Measurements from ENCODE around the gene TTC23L. TPM values are rescaled to one million over a fixed set of nuclear protein-coding genes. Genes with fewer than 3 reads are reported as not detected.

The TTC23L gene
- total RNA-seq, 1 donor from 2014 or later, result not detected

DNA sequence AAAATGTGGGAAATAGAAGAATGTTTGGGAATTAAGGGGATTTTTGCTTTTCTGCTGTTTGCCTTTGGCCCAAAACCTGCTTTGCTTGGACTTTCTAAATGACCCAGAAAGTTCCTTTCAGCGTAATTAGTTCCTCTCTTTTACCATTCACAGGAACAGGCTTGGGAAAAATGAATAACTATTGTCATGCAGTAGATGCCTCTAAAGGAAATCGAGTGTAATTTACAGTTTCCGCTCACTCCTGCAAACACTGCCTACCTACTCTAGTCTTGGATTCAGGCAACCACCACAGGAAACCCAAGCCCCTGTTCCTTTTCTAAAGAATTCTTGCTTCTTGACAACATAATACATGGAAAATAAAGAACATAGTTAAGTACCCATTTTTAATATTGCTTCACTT is 25.0 kb downstream of the TTC23L start:
- Mint-ChIP-seq H3K4me1 (ENCODE audit: low read depth) (no peaks in the 10 kb centered on the region), H3K27ac (no peak overlapping the region), H3K27me3 (ENCODE audit: low read depth) (peaks cover 2% of the 10 kb centered on the region), H3K4me3 (ENCODE audit: low read depth) (no peak overlapping the region), H3K9me3 (no peaks in the 10 kb centered on the region), H3K36me3 (ENCODE audit: low read depth) (no peaks in the 10 kb centered on the region)
- intact Hi-C loops (cut with micrococcal nuclease), result no loop called here
- no peak for DNase-seq (ENCODE audit: low spot score)

DNA sequence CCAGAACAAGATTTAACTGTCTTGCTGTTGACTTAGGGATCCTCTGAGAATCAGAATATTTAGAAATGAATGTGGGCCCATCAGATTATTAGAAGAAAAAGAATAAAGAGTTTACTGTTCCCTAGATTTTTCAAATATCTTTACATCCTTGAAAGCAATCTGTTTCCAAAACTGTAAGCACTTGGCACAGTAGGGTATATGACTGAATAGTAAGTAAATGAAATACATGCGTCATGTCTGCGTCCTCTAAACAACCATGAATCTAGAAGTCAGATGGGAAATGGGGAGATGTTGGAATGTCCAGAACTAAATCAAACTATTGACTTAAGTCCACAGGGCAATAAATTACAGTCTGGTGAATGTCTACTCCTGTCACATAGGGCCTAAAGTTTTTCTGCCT is 26.1 kb downstream of the TTC23L start:
- Mint-ChIP-seq H3K9me3 (no peaks in the 10 kb centered on the region), H3K4me1 (ENCODE audit: low read depth) (no peaks in the 10 kb centered on the region), H3K36me3 (ENCODE audit: low read depth) (no peaks in the 10 kb centered on the region), H3K27me3 (ENCODE audit: low read depth) (peaks cover 2% of the 10 kb centered on the region), H3K27ac (no peak overlapping the region), H3K4me3 (ENCODE audit: low read depth) (no peak overlapping the region)
- no peak for DNase-seq (ENCODE audit: low spot score)
- intact Hi-C loops (cut with micrococcal nuclease), result no loop called here

DNA sequence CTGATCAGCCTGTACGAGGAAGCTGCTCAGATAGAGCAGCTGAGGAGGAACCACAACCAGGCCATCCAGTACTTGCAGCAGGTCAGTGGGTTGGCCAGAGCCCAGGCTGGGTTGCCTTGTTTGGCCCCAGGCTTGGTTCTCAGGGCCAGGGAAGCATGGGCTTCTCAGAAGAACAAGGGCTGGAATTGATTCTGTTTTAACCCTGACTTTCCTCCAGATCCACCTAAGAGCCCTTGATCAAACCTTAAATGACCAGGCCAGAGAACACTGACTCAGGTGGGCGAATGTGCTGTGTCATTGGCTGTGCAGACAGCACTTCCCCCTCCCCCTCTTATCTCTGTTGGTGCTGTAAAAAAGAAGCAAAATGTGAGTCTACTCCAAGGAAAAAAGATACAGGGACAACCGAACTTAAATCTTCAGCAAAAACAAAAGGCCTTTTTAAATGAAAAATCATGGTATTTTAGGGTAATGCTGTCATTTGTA is 28.1 kb downstream of the TTC23L start:
- Mint-ChIP-seq H3K27ac (no peak overlapping the region), H3K27me3 (ENCODE audit: low read depth) (peaks cover 2% of the 10 kb centered on the region), H3K9me3 (no peaks in the 10 kb centered on the region), H3K4me1 (ENCODE audit: low read depth) (no peaks in the 10 kb centered on the region), H3K4me3 (ENCODE audit: low read depth) (no peak overlapping the region), H3K36me3 (ENCODE audit: low read depth) (no peaks in the 10 kb centered on the region)
- DNase-seq (ENCODE audit: low spot score), result no peak
- intact Hi-C loops (cut with micrococcal nuclease), result no loop called here

DNA sequence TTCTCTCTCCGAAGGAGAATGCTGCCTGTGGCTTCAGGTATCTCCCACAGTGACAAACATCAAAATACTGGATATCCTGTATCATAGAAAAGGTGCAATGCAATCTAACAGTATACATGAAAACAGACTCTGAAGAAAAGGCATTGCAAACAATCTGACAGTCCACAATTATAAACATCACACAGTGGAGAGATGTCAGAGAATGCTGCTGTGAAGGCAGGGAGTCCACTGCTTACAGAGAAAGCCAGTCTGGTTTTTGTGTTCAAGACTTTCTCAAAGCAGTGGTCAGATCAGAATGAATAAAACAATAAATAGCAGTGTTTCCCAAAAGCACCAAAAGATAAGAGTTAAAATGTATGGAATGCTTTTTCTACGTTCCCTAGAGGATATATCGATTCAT is 28.7 kb downstream of the TTC23L start:
- no peaks in the 10 kb centered on the region for H3K4me1 Mint-ChIP-seq (ENCODE audit: low read depth)
- no peak overlapping the region for H3K27ac Mint-ChIP-seq
- peaks cover 2% of the 10 kb centered on the region for H3K27me3 Mint-ChIP-seq (ENCODE audit: low read depth)
- DNase-seq (ENCODE audit: low spot score), result no peak
- no peaks in the 10 kb centered on the region for H3K36me3 Mint-ChIP-seq (ENCODE audit: low read depth)
- intact Hi-C loops (cut with micrococcal nuclease), result no loop called here
- no peak overlapping the region for H3K4me3 Mint-ChIP-seq (ENCODE audit: low read depth)
- no peaks in the 10 kb centered on the region for H3K9me3 Mint-ChIP-seq

DNA sequence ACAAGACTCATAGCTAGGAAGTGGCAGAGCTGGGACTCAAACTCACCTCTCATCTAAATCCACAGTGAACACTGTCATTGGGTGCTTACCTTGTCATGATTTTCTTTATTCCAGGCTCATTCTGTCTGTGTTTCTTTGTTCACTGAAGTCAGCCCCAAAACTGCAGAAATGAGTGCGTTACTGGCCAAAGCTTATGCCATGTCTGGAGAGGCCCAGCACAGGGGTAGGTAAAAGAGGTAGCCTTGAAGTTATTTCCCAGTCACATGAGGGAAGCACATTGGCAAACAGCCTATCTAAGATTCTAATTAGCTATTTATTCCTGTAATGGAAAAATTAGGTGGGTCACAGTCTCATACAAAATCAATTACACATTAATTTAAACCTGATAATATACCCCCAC is 29.8 kb downstream of the TTC23L start:
- H3K4me3 Mint-ChIP-seq (ENCODE audit: low read depth), result no peak overlapping the region
- no peak for DNase-seq (ENCODE audit: low spot score)
- no peaks in the 10 kb centered on the region for H3K4me1 Mint-ChIP-seq (ENCODE audit: low read depth)
- H3K27me3 Mint-ChIP-seq (ENCODE audit: low read depth), result peaks cover 2% of the 10 kb centered on the region
- no peaks in the 10 kb centered on the region for H3K36me3 Mint-ChIP-seq (ENCODE audit: low read depth)
- no peak overlapping the region for H3K27ac Mint-ChIP-seq
- intact Hi-C loops (cut with micrococcal nuclease), result no loop called here
- no peaks in the 10 kb centered on the region for H3K9me3 Mint-ChIP-seq

DNA sequence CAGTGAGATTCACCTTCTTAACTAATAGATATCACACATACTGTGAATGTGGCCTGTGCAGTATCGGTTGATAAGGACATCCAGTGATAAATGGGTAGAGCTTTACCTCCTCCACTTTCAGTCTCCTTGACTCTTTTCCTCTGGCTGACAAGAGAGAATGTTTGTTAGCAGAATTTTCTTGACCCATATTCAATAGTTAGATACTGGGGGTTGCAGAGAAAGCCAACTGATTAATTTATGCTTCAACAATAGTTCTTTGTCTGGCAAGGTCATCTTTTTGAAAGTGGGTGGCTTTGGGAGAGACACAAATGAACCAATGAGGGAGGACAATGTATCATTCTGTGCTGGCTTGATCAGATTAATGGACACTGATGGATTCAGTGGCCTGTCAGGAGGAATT is 30.3 kb downstream of the TTC23L start:
- intact Hi-C loops (cut with micrococcal nuclease), result no loop called here
- DNase-seq (ENCODE audit: low spot score), result no peak
- no peaks in the 10 kb centered on the region for H3K9me3 Mint-ChIP-seq
- H3K27me3 Mint-ChIP-seq (ENCODE audit: low read depth), result peaks cover 5% of the 10 kb centered on the region
- H3K4me1 Mint-ChIP-seq (ENCODE audit: low read depth), result no peaks in the 10 kb centered on the region
- H3K4me3 Mint-ChIP-seq (ENCODE audit: low read depth), result no peak overlapping the region
- H3K36me3 Mint-ChIP-seq (ENCODE audit: low read depth), result no peaks in the 10 kb centered on the region
- H3K27ac Mint-ChIP-seq, result no peak overlapping the region

DNA sequence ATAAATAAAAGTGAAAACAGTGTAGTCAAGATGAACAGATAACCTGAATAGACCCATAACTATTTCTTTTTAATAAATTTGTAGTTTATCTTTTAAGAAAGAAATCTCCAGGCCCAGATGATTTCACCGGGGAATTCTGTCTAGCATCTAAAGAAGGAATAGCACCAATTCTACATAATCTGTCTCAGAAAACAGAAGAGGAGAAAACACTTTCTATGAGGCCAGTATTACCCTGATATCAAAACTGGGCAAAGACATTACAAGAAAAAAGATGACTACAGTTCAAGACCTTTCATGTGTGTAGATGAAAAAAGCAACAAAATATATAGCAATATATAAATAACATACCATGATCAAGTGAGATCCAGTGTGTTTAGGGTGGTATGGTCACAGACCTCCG is 31.4 kb downstream of the TTC23L start:
- intact Hi-C loops (cut with micrococcal nuclease), result no loop called here
- Mint-ChIP-seq H3K27me3 (ENCODE audit: low read depth) (peaks cover 3% of the 10 kb centered on the region), H3K36me3 (ENCODE audit: low read depth) (no peaks in the 10 kb centered on the region), H3K4me3 (ENCODE audit: low read depth) (no peak overlapping the region), H3K4me1 (ENCODE audit: low read depth) (no peaks in the 10 kb centered on the region), H3K27ac (no peak overlapping the region), H3K9me3 (no peaks in the 10 kb centered on the region)
- no peak for DNase-seq (ENCODE audit: low spot score)

DNA sequence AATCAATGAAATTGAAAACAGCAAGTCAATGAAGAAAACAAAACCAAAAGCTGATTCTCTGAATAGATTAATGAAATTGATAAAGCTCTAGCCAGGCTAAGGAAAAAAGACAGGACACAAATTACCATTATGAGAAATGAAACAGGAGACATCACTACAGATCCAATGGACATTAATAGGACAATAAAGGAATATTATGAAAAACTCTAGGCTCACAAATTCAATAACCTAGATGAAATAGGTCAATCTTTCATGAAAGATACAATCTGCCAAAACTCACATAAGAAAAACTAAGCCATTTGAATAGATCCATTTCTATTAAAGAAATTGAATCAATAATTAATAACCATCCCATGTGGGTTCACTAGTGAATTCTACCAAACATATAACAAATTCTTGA is 37.3 kb downstream of the TTC23L start:
- H3K9me3 Mint-ChIP-seq, result peaks cover 11% of the 10 kb centered on the region
- intact Hi-C loops (cut with micrococcal nuclease), result no loop called here
- H3K36me3 Mint-ChIP-seq (ENCODE audit: low read depth), result no peaks in the 10 kb centered on the region
- H3K4me3 Mint-ChIP-seq (ENCODE audit: low read depth), result no peak overlapping the region
- no peak for DNase-seq (ENCODE audit: low spot score)
- H3K4me1 Mint-ChIP-seq (ENCODE audit: low read depth), result peaks cover 2% of the 10 kb centered on the region
- H3K27me3 Mint-ChIP-seq (ENCODE audit: low read depth), result peaks cover 8% of the 10 kb centered on the region
- H3K27ac Mint-ChIP-seq, result no peak overlapping the region

DNA sequence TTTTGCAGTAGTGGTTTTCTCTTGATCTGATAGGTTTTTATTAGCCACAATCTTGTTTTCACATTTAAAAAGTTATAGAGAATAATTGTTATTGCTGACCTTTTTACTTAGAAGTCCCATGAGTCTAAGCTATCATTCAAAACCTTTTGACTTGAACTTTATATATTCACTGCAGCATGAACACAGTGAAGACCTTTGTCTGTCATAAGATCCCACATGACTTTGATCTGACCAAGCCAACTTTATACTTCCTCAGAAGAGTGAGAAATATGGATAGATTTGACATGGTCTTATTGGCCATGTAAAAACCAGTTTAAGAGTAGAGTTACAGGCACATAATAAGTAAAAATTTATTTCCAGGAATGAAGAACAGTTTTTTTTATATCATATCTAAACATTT is 42.3 kb downstream of the TTC23L start:
- H3K27me3 Mint-ChIP-seq (ENCODE audit: low read depth), result peaks cover 15% of the 10 kb centered on the region
- DNase-seq (ENCODE audit: low spot score), result no peak
- peaks cover 3% of the 10 kb centered on the region for H3K9me3 Mint-ChIP-seq
- intact Hi-C loops (cut with micrococcal nuclease), result no loop called here
- H3K4me3 Mint-ChIP-seq (ENCODE audit: low read depth), result no peak overlapping the region
- no peaks in the 10 kb centered on the region for H3K36me3 Mint-ChIP-seq (ENCODE audit: low read depth)
- H3K4me1 Mint-ChIP-seq (ENCODE audit: low read depth), result peaks cover 2% of the 10 kb centered on the region
- H3K27ac Mint-ChIP-seq, result no peak overlapping the region

DNA sequence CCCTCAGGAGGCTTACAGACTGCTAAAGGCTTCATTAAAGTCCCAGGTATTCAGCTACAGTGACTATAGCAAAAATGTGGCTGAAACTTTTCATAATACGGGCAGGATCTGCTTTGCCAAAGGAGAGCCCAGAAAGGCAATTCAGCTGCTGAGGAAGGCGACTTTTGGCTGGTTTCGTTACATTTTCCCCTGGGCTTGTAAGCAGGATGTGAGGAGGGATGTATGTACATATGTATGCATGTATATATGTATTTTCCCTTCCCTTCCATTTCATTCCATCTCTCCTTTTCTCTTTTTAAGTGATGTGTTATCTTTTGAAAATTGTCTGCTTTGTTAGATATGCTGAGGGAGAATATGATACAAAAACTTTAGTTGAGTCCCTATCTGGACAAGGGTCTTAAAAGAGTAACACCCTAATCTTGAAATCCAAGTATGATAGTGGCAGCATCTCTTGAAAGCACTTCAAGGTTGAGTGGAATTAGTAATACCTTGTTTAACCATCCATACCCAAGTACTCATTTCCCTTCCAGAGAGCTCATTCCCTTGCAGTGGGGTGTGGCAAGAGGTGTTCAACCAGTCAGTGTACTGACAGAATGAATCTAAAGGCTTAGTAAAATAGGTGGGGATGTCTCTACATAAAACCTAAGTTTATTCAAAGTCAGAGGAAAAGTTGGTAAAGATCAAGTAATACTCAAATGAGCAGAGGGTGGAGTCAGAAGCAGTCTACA is 47.6 kb downstream of the TTC23L start:
- no peak for DNase-seq (ENCODE audit: low spot score)
- H3K9me3 Mint-ChIP-seq, result no peaks in the 10 kb centered on the region
- H3K4me3 Mint-ChIP-seq (ENCODE audit: low read depth), result no peak overlapping the region
- no peaks in the 10 kb centered on the region for H3K4me1 Mint-ChIP-seq (ENCODE audit: low read depth)
- H3K36me3 Mint-ChIP-seq (ENCODE audit: low read depth), result no peaks in the 10 kb centered on the region
- peaks cover 14% of the 10 kb centered on the region for H3K27me3 Mint-ChIP-seq (ENCODE audit: low read depth)
- H3K27ac Mint-ChIP-seq, result no peak overlapping the region
- intact Hi-C loops (cut with micrococcal nuclease), result no loop called here

DNA sequence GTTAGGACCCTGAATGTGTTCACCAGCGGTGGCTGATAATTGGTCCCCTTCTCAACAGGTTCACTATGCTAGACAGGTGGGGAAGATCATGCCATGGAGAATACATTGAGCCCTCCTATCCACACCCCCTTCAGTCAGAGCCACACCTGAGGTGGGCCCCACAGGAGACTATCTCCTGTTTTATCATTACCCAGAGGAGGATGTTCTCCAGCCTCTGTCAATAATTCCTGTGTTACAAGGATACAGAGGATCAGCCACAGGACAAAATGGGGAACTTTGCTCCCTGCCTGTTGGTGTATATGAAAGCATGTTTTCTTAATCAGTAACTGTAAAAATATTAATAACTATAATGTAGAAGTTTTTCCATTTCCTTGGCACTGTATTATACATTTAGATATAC is 50.4 kb downstream of the TTC23L start:
- DNase-seq (ENCODE audit: low spot score), result no peak
- Mint-ChIP-seq H3K27me3 (ENCODE audit: low read depth) (peaks cover 5% of the 10 kb centered on the region), H3K27ac (no peak overlapping the region), H3K9me3 (no peaks in the 10 kb centered on the region), H3K4me3 (ENCODE audit: low read depth) (no peak overlapping the region), H3K4me1 (ENCODE audit: low read depth) (no peaks in the 10 kb centered on the region), H3K36me3 (ENCODE audit: low read depth) (no peaks in the 10 kb centered on the region)
- intact Hi-C loops (cut with micrococcal nuclease), result no loop called here

DNA sequence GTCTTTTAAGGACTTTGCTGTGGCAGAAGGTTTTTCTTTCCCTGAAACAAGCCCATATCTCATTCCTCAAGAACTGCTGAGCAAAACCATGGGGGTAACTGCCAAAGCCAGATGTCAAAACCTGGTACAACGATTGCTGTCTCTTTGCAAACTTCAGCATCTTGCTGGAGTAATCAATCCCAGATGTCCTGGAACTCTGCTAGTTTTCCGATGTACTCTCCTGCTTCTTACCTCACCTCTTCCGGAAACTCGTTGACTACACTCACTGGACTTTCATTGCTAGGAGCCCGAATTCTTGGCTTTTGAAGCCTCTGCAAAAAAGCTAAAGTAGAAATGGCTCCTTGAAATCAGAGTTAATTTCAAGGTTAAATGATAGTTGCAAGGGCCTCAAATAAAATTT is 53.0 kb downstream of the TTC23L start:
- no peaks in the 10 kb centered on the region for H3K9me3 Mint-ChIP-seq
- peaks cover 3% of the 10 kb centered on the region for H3K36me3 Mint-ChIP-seq (ENCODE audit: low read depth)
- intact Hi-C loops (cut with micrococcal nuclease), result no loop called here
- DNase-seq (ENCODE audit: low spot score), result no peak
- H3K27me3 Mint-ChIP-seq (ENCODE audit: low read depth), result peaks cover 1% of the 10 kb centered on the region
- no peak overlapping the region for H3K4me3 Mint-ChIP-seq (ENCODE audit: low read depth)
- H3K4me1 Mint-ChIP-seq (ENCODE audit: low read depth), result no peaks in the 10 kb centered on the region
- no peak overlapping the region for H3K27ac Mint-ChIP-seq

DNA sequence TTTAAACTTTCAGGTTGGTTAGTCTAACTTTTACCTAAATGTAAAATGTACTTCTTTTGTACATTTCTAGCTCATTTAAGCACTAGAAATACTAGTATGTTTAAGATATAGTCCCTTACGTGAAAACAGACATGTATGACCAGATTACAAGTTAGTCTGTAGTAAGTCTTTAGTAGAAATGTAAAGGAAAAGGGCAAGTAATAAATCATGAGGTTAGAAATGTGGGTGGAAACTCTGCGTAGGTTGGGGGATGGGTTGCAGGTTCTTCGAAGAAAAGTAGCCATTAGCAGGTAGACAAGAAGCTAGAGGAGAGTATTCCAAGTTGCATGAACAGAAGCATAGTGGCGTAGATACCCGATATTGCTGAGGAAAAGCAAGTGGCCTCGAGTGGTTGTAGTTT is 53.5 kb downstream of the TTC23L start:
- H3K27ac Mint-ChIP-seq, result no peak overlapping the region
- intact Hi-C loops (cut with micrococcal nuclease), result no loop called here
- H3K9me3 Mint-ChIP-seq, result no peaks in the 10 kb centered on the region
- no peaks in the 10 kb centered on the region for H3K27me3 Mint-ChIP-seq (ENCODE audit: low read depth)
- H3K36me3 Mint-ChIP-seq (ENCODE audit: low read depth), result peaks cover 3% of the 10 kb centered on the region
- no peaks in the 10 kb centered on the region for H3K4me1 Mint-ChIP-seq (ENCODE audit: low read depth)
- H3K4me3 Mint-ChIP-seq (ENCODE audit: low read depth), result no peak overlapping the region
- DNase-seq (ENCODE audit: low spot score), result no peak

DNA sequence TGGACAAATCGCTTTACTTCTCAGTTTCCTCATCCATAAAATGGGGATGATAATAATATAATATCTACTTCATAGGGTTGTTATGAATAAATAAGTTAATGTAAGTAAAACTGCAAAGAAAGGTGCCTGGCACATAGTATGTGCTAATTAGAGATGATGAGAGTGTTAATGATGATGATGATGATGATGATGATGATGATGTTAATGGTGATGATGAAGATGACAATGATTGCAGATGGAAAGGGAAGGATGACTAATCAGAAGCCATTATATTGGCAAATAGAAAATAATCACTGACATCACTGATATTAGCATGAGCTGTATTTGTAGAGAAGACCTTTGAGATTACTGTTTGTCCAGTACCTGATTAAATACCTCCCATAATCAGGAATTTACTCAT is 55.8 kb downstream of the TTC23L start:
- intact Hi-C loops (cut with micrococcal nuclease), result no loop called here
- no peaks in the 10 kb centered on the region for H3K4me1 Mint-ChIP-seq (ENCODE audit: low read depth)
- H3K36me3 Mint-ChIP-seq (ENCODE audit: low read depth), result peaks cover 3% of the 10 kb centered on the region
- no peak for DNase-seq (ENCODE audit: low spot score)
- H3K27me3 Mint-ChIP-seq (ENCODE audit: low read depth), result no peaks in the 10 kb centered on the region
- H3K9me3 Mint-ChIP-seq, result no peaks in the 10 kb centered on the region
- H3K4me3 Mint-ChIP-seq (ENCODE audit: low read depth), result no peak overlapping the region
- H3K27ac Mint-ChIP-seq, result no peak overlapping the region
